ENCODE results near the gene FFAR2.

DNA sequence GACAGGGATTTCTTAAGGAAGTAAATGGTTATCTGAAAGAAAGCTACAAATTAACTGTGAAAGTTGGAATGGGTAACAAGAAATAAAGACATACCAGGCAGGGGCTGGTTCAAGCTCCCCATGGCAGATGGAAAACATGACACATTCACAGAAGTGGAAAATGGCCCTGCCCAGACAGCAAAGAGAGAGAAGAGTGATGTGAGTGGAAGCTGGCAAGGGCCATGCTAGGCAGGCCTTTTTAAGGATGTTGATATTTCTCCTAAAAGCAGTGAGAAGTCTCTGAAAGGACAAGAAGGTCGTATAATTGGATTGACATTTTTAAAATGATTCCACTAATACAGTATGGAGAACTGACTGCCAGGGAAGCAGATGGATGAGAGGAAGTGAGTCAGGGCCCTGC, 3.3 kb upstream of the FFAR2 start:
- TF ChIP-seq, protein P1, sequence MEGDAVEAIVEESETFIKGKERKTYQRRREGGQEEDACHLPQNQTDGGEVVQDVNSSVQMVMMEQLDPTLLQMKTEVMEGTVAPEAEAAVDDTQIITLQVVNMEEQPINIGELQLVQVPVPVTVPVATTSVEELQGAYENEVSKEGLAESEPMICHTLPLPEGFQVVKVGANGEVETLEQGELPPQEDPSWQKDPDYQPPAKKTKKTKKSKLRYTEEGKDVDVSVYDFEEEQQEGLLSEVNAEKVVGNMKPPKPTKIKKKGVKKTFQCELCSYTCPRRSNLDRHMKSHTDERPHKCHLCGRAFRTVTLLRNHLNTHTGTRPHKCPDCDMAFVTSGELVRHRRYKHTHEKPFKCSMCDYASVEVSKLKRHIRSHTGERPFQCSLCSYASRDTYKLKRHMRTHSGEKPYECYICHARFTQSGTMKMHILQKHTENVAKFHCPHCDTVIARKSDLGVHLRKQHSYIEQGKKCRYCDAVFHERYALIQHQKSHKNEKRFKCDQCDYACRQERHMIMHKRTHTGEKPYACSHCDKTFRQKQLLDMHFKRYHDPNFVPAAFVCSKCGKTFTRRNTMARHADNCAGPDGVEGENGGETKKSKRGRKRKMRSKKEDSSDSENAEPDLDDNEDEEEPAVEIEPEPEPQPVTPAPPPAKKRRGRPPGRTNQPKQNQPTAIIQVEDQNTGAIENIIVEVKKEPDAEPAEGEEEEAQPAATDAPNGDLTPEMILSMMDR (IDR thresholded peaks at IDR 0.05; ENCODE audit: extremely low read depth in 1 of 2, insufficient read depth in 1 of 2, low read depth in 1 of 2, low read length in 2 of 2) = no peak
- TF ChIP-seq EZH2 (IDR thresholded peaks at IDR 0.05; ENCODE audit: borderline replicate concordance, low read depth, low read length, severe bottlenecking) = no peak
- no peak for TF ChIP-seq POLR2A (IDR thresholded peaks at IDR 0.05; ENCODE audit: low read depth, low read length)
